ENCODE results near the gene RALGAPA2.

- TF ChIP-seq CTCF (IDR thresholded peaks at IDR 0.05) (no peak), POLR2A (IDR thresholded peaks at IDR 0.05) (no peak), EP300 (IDR thresholded peaks at IDR 0.05) (no peak), POLR2AphosphoS5 (IDR thresholded peaks at IDR 0.05) (no peak)
Measured at GRCh38 chr20:20580139-20580538, 132.3 kb downstream of the RALGAPA2 start.
